ENCODE measurements around the gene BDKRB2.

The BDKRB2 gene

DNA sequence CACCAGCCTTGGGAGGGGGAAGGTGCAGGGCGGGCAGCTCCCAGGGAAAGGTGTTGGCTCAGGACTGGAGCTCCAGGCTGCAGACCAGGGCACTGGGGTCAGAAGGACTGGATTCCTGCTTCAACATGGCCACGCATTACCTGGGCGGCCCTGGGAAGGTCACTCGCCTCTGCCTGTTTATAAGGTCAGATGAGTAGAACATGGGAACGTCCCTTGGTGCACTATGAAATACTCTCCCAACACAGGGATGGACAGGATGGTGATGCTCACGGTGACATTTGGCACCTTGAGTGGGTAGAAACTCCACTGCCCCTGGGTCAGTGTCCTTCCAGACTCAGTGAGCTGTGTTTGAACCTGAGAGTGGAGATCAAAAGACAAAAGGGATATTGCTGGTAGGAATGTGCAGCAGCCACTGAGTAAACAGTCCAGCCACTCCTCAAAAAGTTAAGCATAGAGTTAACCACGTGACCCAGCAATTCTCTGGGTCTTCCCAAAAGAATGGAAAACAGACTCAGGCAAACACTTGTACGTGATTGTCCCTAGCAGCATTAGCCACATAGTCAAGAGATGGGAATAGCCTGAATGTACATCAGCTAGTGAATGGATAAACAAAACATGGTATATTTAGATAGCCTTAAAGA, 9.1 kb upstream of the BDKRB2 start:
- H3K4me3 ChIP-seq (ENCODE audit: low read length) = no peak overlapping the region
- DNase-seq (ENCODE audit: low read depth, low spot score) = no peak

DNA sequence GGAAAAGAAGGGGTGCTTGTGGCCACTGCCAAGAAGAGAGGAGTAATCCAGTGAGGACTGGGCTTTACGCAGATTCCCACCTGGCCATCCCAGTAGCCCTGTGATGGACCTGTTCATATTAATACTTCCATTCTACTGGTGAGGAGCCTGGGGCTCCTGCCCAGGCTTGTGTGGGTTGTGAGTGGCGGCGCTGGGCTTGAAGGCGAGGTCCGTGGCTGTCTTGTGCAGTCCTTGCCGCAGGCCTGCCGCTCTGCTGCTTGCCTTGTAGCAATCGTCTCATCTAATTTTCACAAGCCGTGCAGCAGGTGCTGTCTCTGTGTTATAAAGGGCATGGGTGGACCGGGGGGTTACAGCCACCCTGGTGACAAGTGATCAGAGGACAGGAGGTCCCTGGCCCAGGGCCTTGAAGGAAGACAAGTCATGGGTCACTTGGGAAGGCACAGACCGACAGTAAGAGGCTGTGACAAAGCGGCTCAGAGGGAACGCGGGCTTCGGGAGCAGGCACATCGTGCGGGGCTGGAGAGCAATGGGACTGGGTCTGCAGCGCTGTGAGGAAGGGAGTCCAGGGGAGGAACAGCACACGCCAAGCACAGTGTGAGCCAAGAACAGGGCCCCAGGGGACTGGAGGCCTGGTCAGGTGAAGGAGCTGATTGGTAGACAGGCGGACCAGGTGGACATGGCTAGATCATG, 7.3 kb upstream of the BDKRB2 start:
- no peak overlapping the region for H3K4me3 ChIP-seq (ENCODE audit: low read length)
- no peak for DNase-seq (ENCODE audit: low read depth, low spot score)

DNA sequence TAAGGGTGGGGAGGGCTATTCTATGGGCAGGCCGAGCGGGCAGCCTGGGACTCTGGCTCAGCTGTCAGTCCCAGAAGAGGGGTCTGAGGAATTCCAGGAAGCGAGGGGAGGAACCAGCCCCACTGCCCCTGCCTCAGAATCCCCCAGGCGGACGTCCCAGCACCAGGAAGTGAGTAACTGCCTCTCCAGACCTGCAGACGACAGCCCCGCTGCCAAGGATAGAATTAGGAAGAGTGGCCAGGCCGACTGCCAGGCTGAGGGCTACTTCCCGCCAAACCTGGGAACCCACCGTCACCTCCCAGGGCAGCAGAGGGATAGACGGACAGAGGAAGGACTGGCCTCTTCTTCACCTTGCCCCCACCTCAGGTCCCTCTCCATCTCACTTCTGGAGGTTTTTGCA, 6.7 kb upstream of the BDKRB2 start:
- no peak overlapping the region for H3K4me3 ChIP-seq (ENCODE audit: low read length)
- no peak for DNase-seq (ENCODE audit: low read depth, low spot score)

DNA sequence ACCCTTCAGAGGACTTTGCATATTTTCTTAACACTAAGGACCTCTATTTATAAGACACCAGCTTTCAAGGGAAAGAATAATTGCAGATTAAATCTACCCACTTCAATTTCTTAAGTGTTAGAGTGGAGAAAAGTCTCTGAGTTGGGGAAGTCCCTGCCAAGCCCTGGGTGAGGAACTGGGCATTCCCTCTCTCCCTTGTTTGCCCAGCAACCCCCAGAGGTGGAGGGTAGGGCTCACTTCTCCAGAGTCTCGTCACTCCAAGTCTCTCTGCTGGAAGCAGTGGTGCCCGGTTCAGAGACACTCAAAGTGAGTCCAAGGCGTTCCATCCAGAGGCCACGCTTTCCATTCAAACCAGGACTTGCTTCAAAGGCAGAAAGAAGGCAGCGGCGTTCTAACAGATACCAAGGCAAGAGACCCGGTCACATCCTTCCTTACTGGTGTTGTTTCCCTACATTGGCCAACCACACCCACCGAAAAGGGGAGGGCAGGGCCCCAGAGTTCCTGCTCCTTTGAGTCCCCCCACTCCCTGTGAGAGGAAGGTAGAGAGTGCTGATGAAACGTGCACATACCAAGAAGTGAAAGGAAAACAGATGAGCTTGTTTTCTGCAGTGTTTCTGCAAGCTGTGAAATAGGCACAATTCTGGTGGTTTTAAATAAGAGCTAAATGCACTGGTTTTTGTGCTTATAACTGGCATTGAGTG, 6.1 kb upstream of the BDKRB2 start:
- H3K4me3 ChIP-seq (ENCODE audit: low read length) = no peak overlapping the region
- DNase-seq (ENCODE audit: low read depth, low spot score) = no peak

DNA sequence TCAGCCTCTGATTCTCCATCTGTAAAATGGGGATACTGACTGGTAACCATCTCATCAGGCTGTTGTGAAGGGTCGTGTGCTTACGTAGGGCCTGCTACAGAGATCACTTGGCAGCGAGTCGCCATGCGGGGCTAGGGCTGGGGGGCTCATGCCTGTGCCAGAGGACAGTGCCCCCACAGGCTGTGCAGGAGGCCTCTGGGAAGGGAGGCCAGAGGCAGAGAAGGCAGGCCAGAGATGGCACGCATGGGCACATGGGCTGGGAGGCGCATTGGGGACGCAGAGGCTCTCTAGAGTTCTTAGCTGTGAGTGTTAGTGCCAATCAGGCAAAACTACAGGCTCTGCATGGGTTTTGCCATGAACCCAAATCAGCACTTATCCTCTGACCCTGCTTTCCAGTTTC, 3.5 kb upstream of the BDKRB2 start:
- no peak overlapping the region for H3K4me3 ChIP-seq (ENCODE audit: low read length)
- no peak for DNase-seq (ENCODE audit: low read depth, low spot score)

DNA sequence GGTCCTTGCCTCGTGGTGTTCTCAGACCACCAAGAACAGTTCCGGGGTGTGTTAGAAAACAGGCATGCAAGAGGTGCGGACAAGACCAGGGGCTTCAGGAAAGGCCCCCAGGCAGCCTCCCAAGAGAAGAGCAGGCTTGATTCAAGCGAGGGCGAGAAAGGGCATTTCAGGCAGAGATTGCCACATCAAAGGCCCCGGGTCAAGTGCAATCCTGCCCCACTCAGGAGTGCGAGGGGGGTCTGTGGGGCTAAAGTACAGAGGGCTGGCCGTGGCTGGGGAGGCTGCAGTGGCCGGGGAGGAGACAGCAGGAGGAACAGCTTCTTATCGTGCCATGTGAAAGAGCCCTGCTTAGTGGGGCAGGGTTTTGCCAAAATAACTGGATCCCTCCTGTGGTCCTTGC, 2.7 kb upstream of the BDKRB2 start:
- H3K4me3 ChIP-seq (ENCODE audit: low read length) = no peak overlapping the region
- no peak for DNase-seq (ENCODE audit: low read depth, low spot score)

DNA sequence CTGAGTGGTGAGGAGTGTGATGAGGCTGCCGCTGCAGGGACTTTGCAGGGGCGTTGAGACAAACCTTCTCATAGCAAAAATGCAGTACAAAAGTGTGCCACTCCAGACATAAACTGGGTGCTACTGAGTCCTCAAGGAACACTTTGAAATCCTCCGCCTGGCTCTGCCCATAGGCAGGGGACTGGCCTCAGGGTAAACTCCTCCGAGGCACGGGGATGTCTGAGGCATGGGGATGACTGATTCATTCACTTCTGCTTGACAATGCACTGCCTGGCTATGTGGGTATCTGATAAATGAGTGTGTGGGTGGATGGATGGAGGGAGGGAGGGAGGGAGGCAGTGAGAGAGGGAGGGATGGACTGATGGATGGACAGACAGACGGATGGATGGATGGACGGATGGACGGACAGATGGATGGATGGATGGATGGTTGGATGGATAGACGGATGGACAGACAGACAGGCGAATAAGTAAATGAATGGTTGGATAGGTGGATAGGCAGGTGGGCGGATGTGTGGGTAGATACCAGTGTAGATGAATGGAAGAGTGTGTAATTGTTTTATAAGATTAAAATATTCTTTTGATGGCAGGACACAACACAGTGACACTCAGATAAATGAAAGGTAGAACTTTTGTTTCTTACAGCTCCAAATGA, 2.1 kb upstream of the BDKRB2 start:
- no peak overlapping the region for H3K4me3 ChIP-seq (ENCODE audit: low read length)
- DNase-seq (ENCODE audit: low read depth, low spot score) = no peak

DNA sequence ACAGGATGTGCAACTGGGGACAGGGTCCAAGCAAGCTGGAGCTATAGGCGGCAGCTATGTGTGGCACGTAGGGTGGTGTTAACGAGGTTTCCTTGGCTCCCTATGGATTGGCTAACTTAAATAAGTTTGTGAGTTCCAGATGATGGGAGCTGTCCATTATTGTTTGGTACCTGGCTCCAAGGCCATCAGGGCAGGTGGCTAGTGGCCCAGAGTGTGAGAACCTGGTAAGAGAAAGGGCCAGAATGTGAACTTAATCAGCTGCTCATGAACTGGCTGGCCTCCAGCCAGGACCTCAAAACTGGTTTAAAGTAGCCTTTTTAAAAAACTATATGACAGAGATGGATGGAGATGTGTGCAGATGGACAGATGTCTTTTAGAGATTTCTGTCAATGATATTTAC, 1.5 kb upstream of the BDKRB2 start:
- no peak overlapping the region for H3K4me3 ChIP-seq (ENCODE audit: low read length)
- no peak for DNase-seq (ENCODE audit: low read depth, low spot score)

DNA sequence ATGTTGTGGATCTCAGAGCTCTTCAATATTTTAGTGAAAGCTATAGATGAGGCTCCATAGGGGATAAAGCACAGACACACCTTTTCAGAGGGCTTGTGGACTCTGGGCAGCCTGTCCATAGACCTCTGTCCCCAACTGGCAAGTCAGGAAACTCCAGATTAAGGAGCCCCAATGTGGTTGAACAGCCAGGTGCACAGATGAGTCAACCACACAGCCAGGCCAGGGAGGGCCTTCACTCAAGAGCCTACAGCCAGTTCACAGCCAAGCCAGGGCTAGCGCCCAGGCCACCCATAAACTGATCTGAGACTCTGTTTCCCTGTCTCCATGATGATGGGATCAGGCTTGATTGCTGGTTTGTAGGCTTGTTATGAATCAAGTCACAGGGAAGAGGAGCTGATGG, 1.0 kb upstream of the BDKRB2 start:
- no peak for DNase-seq (ENCODE audit: low read depth, low spot score)
- H3K4me3 ChIP-seq (ENCODE audit: low read length) = no peak overlapping the region

DNA sequence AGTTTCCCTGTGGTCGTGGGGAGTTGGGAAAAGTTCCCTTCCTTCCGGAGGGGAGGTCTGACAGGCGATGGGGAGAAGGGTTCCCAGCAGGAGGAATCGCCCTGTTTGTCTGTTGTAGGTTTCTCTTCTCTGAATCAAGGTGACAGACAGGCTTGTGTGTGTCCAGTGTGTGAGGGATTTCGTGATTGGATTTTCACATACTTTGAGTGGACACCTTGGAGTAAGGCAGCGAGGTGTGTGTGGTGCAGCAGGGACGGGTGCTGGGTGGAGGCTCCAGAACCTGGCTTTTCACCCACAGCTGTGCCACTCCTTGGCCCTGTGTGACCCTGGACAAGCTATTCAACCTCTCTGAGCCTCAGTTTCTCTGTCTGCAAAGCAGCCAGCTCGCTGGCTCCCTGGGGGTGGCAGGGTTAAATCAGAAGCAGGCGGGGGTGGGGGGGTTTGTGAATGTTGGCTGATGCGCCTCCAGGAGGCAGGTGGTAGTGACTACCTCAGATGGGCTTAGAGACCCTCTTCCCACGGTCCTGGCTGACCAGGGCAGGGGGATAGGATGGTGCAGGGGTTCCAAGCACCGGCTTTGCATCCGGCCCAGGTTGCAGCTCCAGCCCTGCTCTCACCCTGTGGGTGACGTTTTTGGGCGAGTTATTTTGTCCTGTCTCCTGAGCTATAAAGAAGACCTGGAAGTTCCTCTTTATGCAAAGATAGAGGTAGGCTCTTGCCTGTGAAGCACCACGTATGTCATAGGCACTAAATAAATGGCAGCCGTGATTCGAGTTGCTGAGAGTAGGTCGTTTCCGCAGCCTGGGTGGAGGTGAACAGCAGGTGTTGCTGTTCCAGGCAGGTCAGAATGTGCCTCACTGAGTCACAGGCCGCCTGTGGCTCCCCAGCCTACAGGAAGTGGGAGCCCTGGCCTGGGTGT, 679 bp downstream of the BDKRB2 start:
- DNase-seq (ENCODE audit: low read depth, low spot score) = no peak
- no peak overlapping the region for H3K4me3 ChIP-seq (ENCODE audit: low read length)

DNA sequence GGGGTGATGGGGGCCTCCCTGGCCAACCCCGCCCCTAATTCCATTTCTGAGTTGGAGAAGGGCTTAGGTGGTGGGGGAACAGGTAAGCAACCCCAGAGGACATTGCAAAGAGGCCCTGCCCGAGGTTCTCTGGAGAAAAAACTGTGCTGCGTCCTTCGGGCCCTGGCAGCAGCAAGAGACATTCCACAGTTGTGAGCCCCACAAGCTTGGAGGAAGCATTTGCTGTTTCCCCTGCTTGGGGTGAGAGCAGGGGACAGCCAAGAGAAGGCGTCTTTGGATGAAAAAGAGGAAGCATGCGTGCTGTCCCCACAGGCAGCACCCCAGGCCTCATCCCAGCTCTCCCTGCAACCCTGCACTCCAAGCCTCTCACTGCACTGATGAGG, 1.3 kb downstream of the BDKRB2 start:
- no peak for DNase-seq (ENCODE audit: low read depth, low spot score)
- H3K4me3 ChIP-seq (ENCODE audit: low read length) = no peak overlapping the region

DNA sequence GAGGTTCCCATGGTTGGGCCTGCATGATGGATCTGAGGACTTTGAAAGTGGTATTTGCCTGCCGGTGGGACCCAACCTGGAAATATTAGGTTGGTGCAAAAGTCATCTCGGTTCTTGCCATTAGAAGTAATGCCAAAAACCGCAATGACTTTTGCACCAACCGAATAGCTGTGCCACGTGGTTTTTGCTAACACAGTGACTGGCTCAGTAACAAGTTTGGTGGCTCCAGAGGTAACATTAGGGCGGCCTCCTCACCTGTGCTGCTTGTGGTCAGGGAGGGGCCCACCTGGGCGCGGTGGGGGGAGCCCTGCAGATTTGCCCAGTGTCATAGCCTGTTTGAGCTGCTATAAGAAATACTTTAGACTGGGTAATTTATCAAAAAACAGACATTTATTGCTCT, 1.8 kb downstream of the BDKRB2 start:
- no peak for DNase-seq (ENCODE audit: low read depth, low spot score)
- H3K4me3 ChIP-seq (ENCODE audit: low read length) = no peak overlapping the region

DNA sequence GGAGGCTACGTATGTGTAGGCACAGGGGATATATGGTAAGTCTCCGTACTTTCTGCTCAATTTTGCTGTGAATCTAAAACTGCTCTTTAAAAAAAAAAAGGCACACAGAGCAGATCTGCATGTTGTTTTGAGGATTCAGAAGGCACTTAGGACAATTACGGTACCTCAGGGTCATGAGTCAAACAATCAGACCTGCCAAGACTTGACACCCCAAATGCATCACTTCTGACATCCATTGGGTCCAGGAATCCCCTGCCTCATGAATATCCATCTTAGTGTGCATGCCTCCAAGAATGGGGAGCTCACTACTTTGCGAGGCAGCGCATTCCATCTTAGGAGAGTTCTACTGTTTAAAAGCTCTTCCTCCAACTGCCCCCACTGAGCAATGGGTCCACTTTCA, 3.0 kb downstream of the BDKRB2 start:
- H3K4me3 ChIP-seq (ENCODE audit: low read length) = no peak overlapping the region
- DNase-seq (ENCODE audit: low read depth, low spot score) = no peak

DNA sequence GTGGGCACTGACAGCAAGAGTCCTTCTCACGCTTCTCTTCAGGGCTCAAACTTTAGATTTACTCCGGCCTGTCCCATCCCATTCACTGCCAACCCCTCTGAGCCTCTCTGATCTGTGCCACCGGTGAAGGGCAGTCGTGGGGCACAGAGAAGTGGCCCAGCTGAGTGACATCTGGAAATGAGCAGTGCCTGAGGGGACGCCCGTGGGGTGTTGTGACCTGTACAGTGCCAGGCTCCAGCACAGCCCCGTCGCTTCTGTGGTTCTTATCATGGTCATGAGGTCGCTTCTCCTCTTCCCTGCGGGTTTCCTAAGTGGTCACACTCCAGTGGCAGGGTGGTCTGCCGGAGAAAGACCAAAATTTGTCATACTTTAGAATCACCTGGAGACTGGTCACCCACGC, 4.1 kb downstream of the BDKRB2 start:
- no peak for DNase-seq (ENCODE audit: low read depth, low spot score)
- no peak overlapping the region for H3K4me3 ChIP-seq (ENCODE audit: low read length)

DNA sequence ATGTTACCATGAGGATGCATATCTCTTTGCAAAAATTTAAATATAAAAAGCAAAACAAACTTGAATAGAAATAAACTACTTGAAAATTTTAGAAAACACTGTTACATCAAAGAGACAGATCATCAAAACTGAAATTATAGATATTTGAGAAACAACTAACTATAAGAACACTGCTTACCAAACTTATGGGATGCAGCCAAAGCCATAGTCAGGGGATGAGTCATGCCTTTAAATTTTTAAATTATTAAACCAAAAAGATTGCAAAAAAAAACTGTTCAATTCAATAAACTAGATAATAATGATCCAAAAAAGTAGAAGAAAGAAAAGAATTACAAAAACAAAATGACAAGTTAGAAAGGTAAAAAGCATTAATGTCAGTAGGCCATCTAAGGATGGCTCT, 7.5 kb downstream of the BDKRB2 start:
- no peak overlapping the region for H3K4me3 ChIP-seq (ENCODE audit: low read length)

DNA sequence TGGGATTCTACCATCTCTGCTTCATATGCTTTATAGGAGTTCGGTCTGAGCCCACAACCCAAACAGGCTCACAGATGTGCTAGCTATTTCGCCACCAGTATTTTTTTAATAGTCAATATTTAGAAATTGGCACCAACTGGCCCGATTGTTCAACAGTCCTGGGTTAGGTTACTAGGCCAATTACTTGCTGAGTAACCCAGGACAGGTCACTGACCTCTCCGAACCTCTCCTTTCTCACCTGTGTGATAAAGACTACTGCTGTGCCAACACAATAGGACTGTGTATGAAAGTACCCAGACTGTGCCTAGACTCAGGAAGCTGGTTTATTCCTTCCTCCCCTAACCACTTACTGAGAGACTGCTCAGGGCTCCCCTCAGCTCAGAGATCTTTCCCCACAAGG, 8.3 kb downstream of the BDKRB2 start:
- DNase-seq (ENCODE audit: low read depth, low spot score) = no peak
- no peak overlapping the region for H3K4me3 ChIP-seq (ENCODE audit: low read length)

More for the DNA sequence above, 7.5 kb downstream of the BDKRB2 start:
- no peak for DNase-seq (ENCODE audit: low read depth, low spot score)

DNA sequence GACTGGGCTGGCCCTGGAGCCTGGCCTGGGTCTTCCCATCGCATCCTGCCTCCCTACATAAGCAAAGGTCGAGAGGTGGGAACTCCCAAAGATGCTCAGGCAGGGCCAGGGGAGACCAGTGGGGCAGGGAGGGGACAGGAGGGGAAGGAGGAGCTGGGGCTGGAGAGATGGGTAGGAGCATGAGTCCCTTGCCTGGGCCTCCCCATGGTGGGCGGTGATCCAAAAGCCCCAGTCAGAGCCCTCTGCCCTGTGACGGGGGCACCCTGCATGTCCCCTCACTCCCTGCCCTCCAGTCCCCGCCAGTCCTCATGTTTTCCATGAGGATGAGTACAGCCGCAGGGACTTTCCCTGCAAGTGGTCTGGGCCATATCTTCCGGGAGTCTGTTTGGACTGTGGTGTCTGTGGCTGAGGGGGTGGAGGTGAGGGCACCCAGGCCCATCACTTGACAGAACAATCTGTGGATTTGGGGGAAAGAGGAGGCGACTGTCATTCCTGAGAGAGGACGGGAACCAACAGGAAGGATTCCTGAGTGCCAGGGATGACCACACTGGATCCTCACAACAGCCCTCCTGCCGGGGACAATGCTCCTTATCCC, 9.3 kb downstream of the BDKRB2 start:
- H3K4me3 ChIP-seq (ENCODE audit: low read length) = no peak overlapping the region
- DNase-seq (ENCODE audit: low read depth, low spot score) = no peak

DNA sequence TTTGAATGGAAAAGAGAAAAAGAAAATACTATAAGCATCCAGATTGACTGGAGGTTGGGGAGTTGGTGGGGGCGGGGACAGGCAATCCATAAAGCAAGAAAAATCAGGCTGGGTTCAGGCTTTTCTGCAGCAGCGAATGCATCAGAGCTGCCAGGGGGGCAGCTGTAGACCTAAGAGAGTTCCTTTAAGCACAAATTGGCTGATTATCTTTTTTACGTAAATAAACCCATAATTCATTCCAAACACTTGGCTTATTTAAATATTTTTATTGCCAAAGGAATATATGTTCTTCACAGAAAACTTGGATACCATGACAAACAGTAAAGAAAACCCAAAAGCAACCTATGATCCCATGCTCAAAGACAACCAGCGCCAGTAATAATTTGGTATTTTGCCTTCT, 10.2 kb downstream of the BDKRB2 start:
- DNase-seq (ENCODE audit: low read depth, low spot score) = no peak
- H3K4me3 ChIP-seq (ENCODE audit: low read length) = no peak overlapping the region
